Astrocyte of the cerebellum (primary cell): Measurements from ENCODE around the gene ATRNL1.
A peak's percentile ranks its signal among the peaks of the same experiment; 100 is the strongest.

Source experiments
- DNase-seq: peaks from one replicate; pipeline ENCODE4 v3.0.0-alpha.2; 2011; ENCODE audit warnings: low read depth
- H3K4me3 ChIP-seq: 2 replicates; pipeline ENCODE4 v1.5.1; 2011; ENCODE audit warnings: mild to moderate bottlenecking, low read depth, low read length, moderate library complexity
- in situ Hi-C: cut with HindIII; loops from 2 replicates; pipeline ENCODE4 v1.10.0; 2017; ENCODE audit warnings: low sequenced_read_pairs
- TF ChIP-seq, protein P1 (sequence below): IDR thresholded peaks from 2 replicates; pipeline ENCODE4 v1.5.1; 2012; ENCODE audit warnings: low read length, low read depth, moderate library complexity, mild to moderate bottlenecking; ENCODE audit errors: missing control alignments

ATRNL1 gene

DNA sequence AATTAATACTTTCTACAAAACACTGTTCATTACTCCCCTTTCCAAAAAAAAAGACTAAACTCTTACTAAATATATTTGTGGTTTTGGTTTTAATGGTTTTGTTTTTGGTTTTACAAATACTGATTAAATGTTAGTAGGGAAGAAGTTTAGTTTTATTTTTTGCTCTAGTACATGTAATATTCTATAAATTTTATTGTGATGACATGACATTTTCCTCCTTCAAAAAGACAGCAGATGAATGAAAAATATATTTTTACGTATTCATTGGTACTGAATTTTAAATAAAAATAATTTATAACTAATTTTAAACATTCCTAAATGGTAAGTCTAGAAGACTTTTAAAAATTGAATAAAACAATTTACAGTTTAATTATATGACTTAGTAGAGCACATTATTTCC, 667.0 kb downstream of the ATRNL1 start:
- in situ Hi-C loops, result no loop called here
- no peak overlapping the region for H3K4me3 ChIP-seq
- DNase-seq, result no peak
- TF ChIP-seq, protein P1, sequence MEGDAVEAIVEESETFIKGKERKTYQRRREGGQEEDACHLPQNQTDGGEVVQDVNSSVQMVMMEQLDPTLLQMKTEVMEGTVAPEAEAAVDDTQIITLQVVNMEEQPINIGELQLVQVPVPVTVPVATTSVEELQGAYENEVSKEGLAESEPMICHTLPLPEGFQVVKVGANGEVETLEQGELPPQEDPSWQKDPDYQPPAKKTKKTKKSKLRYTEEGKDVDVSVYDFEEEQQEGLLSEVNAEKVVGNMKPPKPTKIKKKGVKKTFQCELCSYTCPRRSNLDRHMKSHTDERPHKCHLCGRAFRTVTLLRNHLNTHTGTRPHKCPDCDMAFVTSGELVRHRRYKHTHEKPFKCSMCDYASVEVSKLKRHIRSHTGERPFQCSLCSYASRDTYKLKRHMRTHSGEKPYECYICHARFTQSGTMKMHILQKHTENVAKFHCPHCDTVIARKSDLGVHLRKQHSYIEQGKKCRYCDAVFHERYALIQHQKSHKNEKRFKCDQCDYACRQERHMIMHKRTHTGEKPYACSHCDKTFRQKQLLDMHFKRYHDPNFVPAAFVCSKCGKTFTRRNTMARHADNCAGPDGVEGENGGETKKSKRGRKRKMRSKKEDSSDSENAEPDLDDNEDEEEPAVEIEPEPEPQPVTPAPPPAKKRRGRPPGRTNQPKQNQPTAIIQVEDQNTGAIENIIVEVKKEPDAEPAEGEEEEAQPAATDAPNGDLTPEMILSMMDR, result no peak

DNA sequence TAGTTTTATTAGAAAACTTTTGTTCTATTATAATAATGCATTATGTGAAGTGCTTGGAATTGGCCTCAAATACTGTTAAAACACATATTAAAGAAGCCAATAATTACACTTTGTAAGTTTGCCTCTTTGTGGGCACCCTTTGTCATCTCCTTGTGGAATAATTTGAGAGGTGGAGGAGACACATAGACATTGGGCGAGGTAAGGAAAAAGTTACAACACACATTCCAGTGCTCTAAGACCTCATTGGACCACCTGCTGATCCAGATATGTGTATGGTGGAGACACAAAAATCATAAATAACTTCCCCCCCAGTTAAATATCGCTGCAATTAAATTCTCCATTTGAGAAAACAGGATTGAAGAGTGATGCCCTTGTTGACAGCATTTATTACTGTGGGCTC, 668.0 kb downstream of the ATRNL1 start:
- TF ChIP-seq, protein P1, result no peak
- no peak overlapping the region for H3K4me3 ChIP-seq
- DNase-seq, result no peak
- in situ Hi-C loops, result no loop called here

DNA sequence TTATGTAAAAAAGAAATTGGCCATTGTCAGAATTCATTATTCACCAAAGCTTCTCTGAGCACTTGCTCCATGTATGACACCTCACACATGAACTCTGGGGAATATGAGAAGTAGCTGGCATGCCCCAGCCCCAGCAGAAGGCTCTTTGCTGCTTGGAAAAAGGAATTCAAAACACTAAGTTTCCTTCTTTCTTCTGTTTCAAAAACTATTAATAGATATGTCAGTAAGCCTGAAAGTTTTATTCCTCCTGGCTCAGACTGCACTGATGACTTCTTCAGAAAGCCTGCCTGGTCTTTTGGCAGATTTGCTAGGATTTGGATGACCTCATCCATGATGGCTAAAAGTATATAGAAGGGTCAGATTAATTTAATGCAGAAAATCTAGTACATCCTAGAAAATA, 668.9 kb downstream of the ATRNL1 start:
- no peak for DNase-seq
- no peak overlapping the region for H3K4me3 ChIP-seq
- TF ChIP-seq, protein P1, result no peak
- in situ Hi-C loops, result no loop called here

DNA sequence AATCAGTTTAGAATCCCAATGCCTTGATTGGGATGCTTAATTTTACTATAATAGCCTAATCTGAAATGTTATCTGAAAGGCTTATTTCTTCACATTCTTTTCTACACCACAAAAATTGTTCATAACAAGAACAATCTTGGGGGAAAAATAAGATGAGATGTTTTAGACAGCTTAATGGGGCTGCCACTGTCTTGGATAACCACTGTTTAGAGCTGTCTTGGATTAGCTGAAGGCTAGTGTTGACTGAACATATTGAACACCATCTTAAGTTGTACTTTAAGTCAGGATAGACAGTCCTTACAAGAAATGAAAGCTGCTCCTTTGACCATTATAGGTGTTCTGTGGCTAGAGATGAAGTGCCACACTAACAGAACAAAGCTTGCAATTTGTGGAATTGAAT, 678.6 kb downstream of the ATRNL1 start:
- TF ChIP-seq, protein P1, result no peak
- DNase-seq, result no peak
- H3K4me3 ChIP-seq, result no peak overlapping the region
- in situ Hi-C loops, result no loop called here

DNA sequence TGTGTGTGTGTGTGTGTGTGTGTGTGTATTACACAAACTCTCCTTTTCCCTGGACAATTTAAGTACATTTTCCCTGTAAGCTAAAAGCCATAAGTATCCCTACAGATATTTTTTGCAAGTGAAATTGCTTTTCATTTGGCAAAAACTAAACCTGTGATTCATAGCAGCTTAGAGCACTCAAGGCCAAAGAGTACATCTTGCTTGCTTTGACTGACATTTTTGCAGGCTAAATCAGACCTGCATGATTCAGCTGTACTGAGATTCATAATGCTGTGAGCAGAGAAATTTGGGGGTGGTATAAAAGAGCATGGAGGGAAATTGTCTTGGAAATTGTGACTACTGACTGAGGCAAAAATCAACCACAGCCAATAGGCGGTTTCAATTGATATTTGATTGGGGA, 679.4 kb downstream of the ATRNL1 start:
- in situ Hi-C loops, result no loop called here
- TF ChIP-seq, protein P1, result no peak
- no peak overlapping the region for H3K4me3 ChIP-seq
- DNase-seq, result peak; percentile 18

DNA sequence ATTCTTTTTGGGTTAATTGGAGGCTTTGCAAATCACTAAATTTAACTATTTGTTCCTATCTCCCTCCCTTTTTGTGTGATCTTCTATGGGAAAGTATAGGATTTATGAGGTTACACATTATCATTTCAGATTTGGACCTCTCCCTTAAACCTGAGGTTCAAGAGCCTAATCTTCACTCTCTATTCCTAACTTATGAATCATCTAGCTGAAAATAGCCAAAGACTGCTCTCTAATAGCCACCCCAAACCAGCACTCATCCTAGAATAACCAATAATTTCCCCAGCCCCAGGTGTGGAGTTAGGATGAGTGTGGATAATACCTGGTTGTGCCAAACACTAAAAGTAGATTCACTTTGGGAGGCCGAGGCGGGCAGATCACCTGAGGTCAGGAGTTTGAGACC, 680.7 kb downstream of the ATRNL1 start:
- in situ Hi-C loops, result no loop called here
- DNase-seq, result no peak
- H3K4me3 ChIP-seq, result no peak overlapping the region
- TF ChIP-seq, protein P1, result no peak

DNA sequence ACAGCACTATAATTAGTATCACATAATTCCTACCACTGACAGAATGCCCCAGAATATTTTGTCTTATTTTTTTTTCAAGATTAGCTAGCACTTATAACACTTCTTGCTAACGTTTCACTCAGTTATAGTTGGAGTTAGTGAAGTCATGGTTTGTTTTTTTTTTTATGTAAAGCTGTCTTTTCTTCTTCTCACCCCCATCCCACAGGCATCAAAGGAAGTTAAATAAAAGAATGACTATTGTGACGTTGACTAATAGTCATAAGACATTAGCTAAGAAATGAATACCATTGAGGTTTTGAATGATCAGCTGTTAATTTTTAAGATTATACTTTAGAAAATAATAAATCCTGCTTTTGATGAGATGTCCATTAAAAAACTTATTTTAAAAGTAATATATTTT, 681.6 kb downstream of the ATRNL1 start:
- in situ Hi-C loops, result no loop called here
- TF ChIP-seq, protein P1, result no peak
- DNase-seq, result no peak
- no peak overlapping the region for H3K4me3 ChIP-seq
